Raji (cell line): ENCODE results near the gene CDK9.

Source experiments
- POLR2A ChIP-seq: IDR thresholded peaks from 2 replicates; pipeline ENCODE4 v1.6.1; 2011; ENCODE audit warnings: low read depth, low read length, control low read depth; ENCODE audit not compliant: insufficient read depth

CDK9 gene

DNA sequence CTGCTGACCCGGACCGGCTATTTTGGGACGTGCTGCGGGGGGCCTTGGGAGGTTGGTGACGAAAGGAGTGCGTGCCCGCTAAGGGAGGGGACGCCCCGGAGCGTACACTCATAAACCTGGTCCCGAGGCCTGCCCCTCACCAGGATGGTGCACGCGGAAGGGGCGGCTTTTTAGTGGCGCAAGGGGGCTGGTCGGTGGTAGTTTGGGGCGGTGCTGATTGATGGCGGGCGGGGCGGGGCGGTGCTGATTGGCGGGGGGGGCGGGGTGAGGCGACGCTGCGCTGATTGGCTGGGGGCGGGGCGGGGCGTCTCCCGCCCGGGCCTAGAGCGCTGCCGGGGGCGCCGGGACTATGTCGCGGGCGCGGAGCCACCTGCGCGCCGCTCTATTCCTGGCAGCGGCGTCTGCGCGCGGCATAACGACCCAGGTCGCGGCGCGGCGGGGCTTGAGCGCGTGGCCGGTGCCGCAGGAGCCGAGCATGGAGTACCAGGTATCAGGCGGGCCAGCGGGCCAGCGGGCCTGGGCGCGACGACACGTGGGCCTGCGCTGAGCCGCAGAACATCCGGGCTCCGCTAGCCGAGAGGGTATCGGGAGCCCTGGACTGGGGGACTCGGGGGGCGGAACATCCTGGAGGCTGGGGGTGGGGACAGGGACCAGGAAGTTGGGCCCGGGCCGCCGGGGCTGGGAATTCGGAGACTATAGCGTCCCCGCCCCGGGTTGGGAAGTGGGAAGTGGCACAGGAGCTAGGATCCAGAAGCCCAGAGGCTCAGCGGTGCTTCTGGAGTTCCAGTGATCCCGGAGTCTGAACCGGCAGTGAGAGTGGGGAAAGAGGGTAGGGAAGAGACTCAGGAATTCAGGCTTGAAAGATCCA is 17.0 kb downstream of the CDK9 start, which contains the start of gene FPGS:
Gene FPGS, plus strand, starts transcription at position 307 of the 868 bp plus-strand sequence. Its CDS starts 43 bp downstream, at position 350.
- peak; percentile 84 for TF ChIP-seq POLR2A

DNA sequence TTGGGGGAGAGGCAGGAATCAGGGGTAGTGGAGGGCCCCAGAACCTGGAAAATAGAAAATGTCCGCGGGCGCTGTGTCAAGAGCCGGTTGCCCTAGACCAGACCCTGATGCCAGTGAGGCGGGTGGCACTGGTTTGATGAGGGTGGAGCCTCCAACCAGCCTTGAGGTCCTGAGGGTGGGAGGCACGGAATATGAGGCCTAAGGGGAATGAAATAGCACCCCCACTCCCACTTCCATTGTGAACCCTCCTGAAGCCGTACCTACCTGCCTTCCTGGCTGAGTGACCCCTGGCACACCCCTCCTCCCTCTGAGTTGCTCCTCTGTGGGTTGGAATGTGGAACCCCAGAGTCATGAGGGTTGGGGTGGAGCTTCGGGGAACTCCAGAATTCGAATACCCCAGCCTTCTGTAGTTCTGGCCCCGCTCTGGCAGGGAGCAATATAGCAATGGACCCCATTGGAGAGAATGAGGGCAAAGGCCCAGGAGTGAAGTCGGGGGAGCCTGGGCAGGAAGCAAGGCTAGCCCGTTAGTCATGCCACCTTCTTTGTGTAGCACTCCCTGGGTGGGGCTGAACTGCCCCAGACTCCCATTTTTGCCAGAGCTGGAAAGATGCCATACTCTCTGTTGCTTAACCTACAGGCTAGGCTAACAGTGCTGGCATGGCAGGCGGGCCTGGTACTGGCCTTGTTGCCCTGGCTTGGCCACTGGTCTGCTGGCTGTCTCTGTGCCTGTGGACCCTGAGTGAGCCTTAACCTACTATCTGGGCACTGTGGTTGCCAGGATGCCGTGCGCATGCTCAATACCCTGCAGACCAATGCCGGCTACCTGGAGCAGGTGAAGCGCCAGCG is 17.9 kb downstream of the CDK9 start:
- no peak for TF ChIP-seq POLR2A

DNA sequence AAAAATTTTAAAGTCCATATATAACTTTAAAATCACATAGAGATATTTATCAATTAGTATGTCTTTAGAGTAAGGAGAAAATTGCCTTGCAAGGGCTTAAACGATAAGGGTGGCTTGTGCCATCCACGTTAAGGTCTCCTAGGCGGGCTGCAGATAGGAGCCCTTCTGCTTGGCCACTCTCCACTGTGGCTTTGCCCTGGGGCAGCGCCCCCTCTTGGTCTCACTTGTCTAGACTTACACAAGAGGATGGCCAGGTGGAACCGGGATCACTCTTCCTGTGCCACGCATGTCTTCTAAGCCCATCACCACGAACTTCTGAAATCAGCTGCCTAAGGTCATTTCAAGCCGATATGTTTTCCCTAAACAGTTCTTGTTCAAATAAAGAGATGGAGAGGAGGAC is 19.8 kb downstream of the CDK9 start:
- no peak for TF ChIP-seq POLR2A

DNA sequence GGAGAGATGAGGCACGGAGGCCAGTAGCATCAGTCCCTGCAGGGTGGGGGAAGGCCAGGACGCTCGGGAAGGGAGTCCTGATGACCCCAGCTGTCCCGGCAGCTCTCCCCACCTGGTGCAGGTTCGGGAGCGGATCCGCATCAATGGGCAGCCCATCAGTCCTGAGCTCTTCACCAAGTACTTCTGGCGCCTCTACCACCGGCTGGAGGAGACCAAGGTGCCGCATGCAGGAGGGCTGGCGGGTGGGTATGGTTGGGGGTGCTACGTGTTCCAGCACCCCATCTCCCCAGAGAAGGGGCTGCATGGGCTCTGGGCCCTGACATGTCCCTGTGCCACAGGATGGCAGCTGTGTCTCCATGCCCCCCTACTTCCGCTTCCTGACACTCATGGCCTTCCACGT is 21.0 kb downstream of the CDK9 start:
- TF ChIP-seq POLR2A = no peak

DNA sequence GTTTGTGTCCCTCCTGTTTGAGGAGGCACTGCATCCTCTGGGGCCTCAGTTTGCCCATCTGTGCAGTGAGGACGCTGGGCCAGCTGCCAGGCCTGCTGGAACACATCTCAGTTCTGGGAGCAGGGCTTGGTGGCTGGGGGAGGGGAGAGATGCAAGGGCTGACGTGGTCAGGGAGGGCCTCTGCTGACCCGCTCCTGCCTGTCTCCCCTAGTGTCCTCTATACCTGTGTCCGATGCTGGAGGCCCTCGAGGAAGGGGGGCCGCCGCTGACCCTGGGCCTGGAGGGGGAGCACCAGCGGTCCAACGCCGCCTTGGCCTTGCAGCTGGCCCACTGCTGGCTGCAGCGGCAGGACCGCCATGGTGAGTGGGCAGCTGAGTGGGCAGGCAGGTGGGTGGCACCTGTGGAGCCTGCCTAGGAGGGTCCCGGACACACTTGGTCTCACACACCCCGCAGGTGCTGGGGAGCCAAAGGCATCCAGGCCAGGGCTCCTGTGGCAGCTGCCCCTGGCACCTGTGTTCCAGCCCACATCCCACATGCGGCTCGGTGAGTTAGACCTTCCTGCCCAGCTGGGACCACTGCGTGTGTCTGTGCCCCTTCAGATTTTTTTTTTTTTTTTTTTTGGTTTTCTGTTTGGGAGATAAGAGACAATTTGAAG is 22.6 kb downstream of the CDK9 start:
- no peak for TF ChIP-seq POLR2A

DNA sequence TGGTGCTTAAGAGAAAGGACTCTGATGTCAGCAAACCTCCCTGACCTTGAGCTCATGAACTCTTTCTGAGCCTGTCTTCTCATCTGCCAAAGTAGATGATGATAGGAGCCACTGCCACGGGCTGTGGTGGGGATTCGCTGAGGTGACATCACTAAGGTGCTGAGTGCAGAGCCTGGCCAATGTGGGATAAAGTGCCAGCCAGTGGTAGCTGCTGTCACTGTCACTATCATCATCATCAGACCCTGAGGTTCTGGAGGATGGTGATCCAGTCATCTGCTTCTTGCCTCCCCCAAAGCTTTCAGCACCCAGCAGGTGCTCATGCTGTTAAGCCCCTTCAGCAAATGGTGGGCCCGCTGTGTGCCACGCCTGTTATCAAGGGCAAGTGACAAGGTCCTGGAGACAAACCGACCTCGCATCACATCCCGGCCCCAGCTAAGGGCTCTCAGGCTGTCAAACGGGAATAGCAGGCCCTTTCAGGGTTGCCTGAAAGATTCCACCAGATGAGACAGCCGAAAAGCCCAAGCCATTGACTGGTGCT is 23.2 kb downstream of the CDK9 start:
- TF ChIP-seq POLR2A = no peak

DNA sequence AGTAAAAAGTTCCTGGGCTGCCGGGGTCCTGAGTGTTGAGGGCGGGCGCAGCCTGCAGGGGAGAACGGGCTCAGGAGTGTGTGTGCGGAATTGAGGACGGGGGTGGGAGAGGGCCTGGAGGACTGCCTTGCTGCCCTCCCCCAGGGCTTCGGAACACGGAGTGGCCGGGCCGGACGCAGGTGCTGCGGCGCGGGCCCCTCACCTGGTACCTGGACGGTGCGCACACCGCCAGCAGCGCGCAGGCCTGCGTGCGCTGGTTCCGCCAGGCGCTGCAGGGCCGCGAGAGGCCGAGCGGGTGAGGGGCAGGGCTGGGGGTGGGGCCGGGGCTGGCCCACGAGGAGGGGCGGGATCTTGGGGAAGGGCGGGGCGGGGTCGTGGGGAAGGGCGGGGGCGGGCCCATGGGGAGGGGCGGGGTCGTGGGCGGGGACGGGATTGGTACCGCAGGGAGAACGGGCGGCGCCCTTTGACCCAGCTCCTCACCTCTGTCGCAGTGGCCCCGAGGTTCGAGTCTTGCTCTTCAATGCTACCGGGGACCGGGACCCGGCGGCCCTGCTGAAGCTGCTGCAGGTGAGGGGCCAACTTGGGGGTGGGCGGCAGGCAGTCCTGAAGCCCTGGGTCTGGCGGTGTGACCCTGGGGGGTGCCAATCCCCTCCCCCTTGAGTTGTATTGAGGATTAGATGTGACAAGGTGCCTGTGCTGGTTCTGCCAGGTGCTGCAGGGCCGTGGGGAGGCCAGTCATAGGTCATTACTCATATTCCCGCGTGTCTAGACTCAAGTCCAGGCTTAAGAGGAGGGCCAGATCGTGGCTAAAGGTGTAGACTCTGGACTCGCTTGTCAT is 23.9 kb downstream of the CDK9 start:
- no peak for TF ChIP-seq POLR2A

DNA sequence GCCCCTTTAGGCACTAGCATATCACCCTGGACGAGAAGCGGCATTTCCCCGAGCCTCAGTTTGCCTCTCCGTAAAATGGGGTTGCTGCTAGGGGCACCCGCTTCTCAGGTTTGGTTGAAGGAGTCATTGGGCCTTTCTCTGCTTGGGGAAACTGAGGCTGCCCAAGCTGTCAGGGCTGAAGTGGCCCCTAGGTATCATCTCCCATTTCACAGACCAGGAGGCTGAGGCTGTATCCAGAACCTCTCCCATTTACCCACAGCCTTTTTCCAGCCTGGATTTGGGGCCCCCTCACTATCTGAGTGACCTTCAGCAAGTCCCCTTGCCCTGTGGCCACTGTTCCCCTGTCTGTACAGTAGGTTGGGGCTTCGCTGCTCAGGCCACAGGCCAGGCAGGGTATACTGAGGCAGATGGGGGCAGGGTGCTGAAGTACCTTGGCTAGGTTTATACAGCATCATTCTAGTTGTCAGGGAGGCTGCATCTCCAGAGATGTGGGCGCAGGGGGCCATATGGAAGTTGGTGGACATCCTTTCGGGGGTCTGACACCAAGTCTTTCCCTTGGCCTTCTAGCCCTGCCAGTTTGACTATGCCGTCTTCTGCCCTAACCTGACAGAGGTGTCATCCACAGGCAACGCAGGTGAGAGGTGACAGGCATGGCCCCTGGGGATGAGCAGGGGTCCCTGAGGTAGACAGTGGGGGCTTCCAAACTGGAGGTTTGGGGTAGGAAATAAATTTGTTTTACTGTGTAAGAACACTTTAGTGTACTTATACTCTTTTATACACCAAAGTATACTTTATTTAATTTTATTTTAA is 24.7 kb downstream of the CDK9 start:
- TF ChIP-seq POLR2A = no peak

DNA sequence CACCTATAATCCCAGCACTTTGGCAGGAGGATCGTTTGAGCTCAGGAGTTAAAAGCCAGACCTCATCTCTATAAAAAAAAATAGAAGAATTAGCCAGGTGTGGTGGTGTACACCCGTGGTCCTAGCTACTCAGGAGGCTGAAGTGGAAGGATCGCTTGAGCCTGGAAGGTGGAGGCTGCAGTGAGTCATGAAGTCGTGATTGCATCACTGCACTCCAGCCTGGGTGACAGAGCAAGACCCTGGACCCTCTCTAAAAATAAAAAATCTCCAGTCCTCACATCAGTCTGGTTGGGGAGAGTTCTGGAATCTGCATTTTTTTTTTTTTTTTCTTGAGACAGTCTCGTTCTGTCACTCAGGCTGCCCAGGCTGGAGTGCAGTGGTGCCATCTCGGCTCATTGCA is 26.2 kb downstream of the CDK9 start:
- no peak for TF ChIP-seq POLR2A

DNA sequence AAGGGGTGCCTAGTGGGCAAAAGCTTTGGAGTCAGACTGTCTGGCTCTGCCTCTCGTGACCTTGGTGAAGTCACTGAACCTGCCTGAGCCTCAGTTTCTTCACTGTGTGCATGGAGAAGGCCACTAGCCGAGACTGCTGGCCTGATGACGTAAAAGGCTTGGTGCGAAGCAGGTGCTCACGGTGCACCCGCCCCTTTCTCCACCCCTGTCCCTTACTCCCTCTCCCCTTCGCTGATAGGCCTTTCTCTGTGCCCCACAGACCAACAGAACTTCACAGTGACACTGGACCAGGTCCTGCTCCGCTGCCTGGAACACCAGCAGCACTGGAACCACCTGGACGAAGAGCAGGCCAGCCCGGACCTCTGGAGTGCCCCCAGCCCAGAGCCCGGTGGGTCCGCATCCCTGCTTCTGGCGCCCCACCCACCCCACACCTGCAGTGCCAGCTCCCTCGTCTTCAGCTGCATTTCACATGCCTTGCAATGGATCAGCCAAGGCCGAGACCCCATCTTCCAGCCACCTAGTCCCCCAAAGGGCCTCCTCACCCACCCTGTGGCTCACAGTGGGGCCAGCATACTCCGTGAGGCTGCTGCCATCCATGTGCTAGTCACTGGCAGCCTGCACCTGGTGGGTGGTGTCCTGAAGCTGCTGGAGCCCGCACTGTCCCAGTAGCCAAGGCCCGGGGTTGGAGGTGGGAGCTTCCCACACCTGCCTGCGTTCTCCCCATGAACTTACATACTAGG is 27.3 kb downstream of the CDK9 start:
- no peak for TF ChIP-seq POLR2A

DNA sequence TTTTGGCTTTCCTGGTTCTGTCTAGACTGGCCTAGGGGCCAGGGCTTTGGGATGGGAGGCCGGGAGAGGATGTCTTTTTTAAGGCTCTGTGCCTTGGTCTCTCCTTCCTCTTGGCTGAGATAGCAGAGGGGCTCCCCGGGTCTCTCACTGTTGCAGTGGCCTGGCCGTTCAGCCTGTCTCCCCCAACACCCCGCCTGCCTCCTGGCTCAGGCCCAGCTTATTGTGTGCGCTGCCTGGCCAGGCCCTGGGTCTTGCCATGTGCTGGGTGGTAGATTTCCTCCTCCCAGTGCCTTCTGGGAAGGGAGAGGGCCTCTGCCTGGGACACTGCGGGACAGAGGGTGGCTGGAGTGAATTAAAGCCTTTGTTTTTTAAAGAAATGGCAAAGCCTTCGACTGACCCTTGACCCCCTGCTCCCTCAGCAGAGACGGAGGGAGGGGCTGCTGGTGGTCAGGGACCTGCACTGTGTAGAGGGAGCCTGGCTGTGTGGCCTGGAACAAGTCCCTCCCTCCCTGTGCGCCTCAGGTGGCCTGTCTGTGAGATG is 27.9 kb downstream of the CDK9 start:
- no peak for TF ChIP-seq POLR2A
